Measurements from ENCODE around the gene SNX5.

Gene SNX5

GRCh38 chr20:17936761-17937732 lies 31.5 kb downstream of the SNX5 start:
- DNase-seq (ENCODE audit: extremely low read depth, low read depth): no peak
- TF ChIP-seq CTCF (IDR thresholded peaks at IDR 0.05; ENCODE audit: low read depth, low read length): no peak

GRCh38 chr20:17936286-17936760 lies 32.3 kb downstream of the SNX5 start:
- no peak for DNase-seq (ENCODE audit: extremely low read depth, low read depth)
- TF ChIP-seq CTCF (IDR thresholded peaks at IDR 0.05; ENCODE audit: low read depth, low read length): no peak

GRCh38 chr20:17935761-17936160 lies 32.8 kb downstream of the SNX5 start:
- no peak for DNase-seq (ENCODE audit: extremely low read depth, low read depth)
- no peak for TF ChIP-seq CTCF (IDR thresholded peaks at IDR 0.05; ENCODE audit: low read depth, low read length)

- DNase-seq (ENCODE audit: extremely low read depth, low read depth): no peak
- no peak for TF ChIP-seq CTCF (IDR thresholded peaks at IDR 0.05; ENCODE audit: low read depth, low read length)
These were observed 33.4 kb downstream of the SNX5 start for GRCh38 chr20:17935186-17935585.

GRCh38 chr20:17934141-17934862 lies 34.3 kb downstream of the SNX5 start:
- TF ChIP-seq CTCF (IDR thresholded peaks at IDR 0.05; ENCODE audit: low read depth, low read length): no peak
- no peak for DNase-seq (ENCODE audit: extremely low read depth, low read depth)

- TF ChIP-seq CTCF (IDR thresholded peaks at IDR 0.05; ENCODE audit: low read depth, low read length): no peak
- DNase-seq (ENCODE audit: extremely low read depth, low read depth): no peak
These were observed 34.9 kb downstream of the SNX5 start for GRCh38 chr20:17933711-17934110.

GRCh38 chr20:17933121-17933520 lies 35.5 kb downstream of the SNX5 start:
- no peak for TF ChIP-seq CTCF (IDR thresholded peaks at IDR 0.05; ENCODE audit: low read depth, low read length)
- DNase-seq (ENCODE audit: extremely low read depth, low read depth): no peak

Data from AG09319 (cell line).